Fibroblast of peridontal ligament (primary cell): Measurements from ENCODE around the gene DHODH.
"Not testable (repeated sequence)": the region's sequence is repeated elsewhere in the genome, so short reads cannot be mapped to it uniquely, and the experiment has no call there.

Experiments
- DNase-seq: peaks from one replicate; pipeline ENCODE4 v3.0.0-alpha.2; 2010; ENCODE audit errors: extremely low read depth

Gene DHODH

DNA sequence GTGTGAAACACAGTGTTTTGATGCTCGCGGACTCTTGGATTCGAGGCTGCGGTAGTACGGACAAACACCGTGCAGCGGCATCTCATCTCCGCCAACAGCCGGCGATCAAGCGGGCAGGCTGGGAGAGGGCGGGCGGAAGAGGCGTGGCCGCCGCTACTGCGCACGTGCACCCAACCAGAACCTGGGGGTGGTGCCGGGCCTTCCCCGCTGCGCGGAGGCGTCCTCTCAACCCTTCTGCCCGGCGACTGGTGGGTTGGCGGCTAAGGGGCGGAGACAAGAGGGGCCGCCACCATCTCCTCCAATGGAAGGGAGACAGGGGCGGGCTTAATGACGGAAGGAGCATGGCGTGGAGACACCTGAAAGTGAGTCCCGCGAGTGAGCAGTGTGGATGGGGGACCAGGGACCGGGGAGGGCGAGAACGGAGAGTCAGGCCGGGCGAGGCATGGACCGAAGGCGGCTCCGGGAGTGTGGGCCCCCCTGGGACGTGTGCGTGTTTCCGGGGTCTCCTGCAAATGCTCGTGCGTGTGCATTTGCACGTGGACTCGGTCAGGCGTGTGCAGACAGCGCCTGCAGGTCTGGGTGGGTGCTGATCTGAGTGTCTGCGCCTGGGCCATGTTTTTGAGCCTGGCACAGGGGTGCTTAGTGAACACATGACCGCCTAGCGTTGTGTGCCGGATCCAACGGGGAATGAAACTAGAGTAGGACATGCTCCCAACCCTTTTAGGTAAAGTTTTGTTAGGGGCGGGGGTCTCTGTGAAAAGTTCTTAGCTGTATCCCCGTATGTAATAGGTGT lies at the start of gene DHODH:
Gene DHODH, plus strand, starts transcription at position 321 of the 793 bp plus-strand sequence. Its CDS starts 21 bp downstream, at position 342.
- peak; percentile 94 for DNase-seq

DNA sequence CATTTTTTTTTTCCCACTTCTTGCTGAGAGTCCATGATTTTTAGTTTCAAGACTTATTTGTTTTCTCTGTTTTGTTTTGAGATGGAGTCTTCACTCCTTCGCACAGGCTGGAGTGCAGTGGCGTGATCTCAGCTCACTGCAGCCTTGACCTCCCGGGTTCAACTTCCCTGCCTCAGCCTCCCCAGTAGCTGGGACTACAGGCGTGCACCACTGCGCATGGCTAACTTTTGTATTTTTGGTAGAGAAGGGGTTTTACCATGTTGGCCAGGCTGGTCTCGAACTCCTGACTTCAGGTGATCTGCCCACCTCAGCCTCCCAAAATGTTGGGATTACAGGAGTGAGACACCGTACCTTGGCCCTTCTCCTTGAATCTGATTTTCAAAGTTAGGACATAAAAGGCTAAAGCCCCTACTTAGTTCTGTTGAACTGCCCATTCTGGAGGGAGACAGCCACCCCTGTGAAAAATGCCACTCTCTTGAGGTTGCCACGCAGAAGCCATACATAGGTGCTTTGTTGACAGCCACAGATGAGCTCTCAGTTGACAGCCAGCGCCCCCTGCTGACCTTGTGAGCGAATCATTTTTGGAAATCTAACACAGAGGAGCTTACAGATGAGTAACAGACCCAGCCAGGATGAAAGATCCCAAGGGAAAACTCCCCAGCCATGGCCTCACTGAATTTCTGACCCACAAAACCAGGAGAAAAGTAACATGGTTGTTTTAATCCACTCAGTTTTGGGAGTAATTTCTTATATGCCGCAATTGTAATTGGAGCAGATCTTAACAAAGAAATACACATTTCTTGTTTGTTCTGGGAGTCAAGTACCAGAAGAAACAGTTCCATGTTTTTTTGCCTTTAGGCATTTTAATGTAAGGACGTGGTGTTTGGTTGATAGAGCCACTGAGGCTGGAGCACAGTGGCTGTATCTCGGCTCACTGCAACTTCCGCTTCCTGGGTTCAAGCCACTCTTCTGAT lies 47.2 kb upstream of the DHODH start:
- DNase-seq: peak; percentile 94

DNA sequence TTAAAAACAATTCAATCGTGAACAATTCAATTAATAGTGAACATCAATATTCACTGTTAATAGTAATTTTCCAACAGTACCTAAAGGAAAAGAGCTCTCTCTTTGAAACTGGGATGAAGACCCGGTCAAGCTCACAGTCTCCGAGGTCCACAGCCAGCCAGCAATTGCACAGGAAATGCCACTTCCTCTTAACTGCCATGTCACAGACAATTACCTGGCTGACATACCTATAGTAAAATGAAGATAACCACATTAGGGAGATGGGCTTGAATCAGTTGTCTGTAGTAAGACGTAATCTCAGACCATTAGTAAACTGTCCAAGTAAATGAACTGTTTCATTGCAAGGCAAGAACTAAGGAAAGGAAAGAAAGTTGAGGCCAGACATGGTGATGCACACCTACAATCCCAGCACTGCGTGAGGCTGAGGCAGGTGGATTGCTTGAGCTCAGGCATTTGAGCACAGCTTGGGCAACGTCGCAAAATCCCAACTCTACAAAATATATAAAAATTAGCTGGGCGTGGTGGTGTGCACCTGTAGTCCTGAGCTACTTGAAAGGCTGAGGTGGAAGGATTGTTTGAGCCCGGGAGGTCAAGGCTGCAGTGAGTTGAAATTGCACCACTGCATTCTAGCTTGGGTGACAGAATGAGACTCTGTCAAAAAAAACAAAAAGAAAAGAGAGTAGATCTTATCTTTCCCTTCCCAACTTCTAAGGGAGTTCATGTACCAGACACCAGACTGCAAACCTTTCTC lies 45.2 kb upstream of the DHODH start:
- no peak for DNase-seq

DNA sequence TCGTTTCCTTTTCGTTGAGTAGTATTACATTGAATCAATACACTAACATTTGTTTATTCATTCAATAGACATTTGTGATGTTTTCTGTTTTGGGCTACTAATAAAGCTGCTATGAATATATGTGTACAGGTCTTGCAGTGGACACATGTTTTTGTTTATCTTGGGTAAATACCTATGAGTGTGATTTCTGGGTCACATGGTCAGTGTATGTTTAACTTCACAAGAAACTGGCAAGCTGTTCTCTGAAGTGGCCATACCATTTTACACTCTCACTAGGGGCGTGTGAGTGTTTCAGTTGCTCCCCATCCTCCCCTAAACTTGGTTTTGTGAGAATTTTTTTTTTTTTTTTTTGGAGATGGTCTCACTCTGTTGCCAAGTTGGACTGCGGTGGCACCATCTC lies 43.3 kb upstream of the DHODH start:
- DNase-seq: no peak

- DNase-seq: no peak
These were observed 41.6 kb upstream of the DHODH start for GRCh38 chr16:71966932-71967331.

DNA sequence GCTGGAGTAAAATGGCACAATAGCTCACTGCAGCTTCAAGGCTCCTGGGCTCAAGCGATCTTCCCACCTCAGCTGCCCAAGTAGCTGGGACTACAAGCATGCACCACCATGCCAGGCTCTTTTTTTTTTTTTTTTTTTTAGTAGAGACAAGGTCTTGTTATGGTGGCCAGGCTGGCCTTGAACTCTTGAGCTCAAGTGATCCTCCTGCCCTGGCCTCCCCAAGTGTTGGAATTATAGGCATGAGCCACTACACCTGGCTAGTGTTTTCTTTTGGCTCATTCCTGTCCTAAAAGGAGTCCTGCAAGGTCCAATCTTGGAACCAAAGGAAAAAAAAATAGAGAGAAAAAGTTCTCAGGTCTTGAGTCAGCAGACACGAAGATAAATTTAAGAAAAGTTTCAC lies 39.2 kb upstream of the DHODH start:
- no peak for DNase-seq

DNA sequence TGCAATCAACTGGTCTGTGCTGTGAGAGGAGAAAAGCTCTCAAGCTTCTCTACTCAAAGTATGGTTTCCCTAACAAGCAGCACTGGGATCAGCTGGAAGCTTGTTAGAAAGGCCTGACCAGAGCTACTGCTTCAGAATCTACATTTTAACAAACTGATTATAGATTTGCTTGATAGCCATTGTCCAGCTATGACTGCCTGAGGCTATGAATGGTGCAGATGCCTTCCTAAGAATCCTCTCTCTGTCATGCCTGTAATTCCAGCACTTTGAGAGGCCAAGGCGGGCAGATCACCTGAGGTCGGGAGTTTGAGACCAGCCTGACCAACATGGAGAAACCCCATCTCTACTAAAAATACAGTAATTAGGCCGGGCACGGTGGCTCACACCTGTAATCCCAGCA lies 37.0 kb upstream of the DHODH start:
- no peak for DNase-seq

DNA sequence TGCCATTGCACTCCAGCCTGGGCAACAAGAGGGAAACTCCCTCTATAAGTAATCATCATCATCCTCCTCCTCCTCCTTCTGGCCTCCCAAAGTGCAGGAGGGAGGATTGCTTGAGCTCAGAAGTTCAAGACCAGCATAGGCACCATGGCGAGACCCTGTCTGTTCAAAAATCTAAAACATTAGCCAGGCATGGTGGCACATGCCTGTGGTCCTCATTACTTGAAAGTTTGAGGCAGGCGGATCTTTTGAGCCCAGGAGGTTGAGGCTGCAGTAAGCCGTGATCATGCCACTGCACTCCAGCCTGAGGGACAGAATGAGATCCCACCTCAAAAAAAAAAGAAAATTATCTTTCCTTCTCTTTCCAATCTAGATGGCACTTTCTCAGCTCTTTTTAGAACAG lies 36.2 kb upstream of the DHODH start:
- DNase-seq: no peak

DNA sequence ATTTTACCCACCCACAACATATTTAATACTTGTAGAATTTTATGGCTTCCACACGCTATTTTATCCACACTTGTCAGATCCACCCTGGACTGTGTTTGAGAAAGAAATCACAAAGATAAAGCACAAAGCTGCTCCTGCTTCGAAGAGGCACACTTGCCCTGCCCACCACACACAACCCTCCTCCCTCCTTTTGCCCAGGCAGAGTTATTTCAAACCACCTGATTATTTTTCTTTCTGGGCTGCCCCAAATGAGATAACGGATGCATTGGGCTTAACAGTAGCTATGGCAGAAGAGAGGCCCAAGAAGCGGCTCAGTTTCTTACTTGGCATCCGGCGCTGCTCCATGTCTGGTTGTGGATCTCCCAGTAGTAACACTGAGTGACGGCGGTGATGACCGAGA lies 35.5 kb upstream of the DHODH start:
- DNase-seq: no peak

GRCh38 chr16:71974068-71974818 lies 34.3 kb upstream of the DHODH start:
- no peak for DNase-seq

DNA sequence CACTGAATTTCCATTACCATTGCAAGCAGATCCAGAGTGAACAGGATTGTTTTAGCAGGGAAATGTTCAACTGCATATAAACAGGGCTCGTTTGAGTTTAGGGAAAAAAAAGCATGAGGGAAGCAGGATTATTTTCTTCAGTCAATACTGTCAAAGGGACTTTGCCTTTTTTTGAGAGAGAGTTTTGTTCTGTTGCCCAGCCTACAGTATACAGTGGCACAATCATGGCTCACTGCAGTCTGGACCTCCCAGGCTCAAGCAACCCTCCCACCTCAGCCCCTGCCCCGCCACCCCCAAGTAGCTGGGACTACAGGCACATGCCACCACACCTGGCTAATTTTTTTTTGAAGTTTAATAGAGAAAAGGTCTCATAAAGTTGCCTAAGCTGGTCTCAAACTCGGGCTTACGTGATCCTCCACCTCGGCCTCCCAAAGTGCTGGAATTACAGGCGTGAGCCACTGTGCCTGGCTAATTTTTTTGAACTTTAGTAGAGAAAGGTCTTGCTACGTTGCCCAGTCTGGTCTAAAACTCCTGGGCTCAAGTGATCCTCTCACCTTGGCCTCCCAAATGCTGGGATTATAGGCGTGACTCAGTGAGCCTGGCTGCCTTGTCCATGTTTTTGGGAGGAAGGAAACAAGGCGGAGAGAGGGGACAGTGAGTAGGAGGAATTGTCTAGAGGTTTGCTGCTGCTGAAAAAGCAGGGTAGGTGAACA lies 23.1 kb upstream of the DHODH start:
- DNase-seq: no peak

GRCh38 chr16:71986131-71986530 lies 22.4 kb upstream of the DHODH start:
- DNase-seq: no peak

DNA sequence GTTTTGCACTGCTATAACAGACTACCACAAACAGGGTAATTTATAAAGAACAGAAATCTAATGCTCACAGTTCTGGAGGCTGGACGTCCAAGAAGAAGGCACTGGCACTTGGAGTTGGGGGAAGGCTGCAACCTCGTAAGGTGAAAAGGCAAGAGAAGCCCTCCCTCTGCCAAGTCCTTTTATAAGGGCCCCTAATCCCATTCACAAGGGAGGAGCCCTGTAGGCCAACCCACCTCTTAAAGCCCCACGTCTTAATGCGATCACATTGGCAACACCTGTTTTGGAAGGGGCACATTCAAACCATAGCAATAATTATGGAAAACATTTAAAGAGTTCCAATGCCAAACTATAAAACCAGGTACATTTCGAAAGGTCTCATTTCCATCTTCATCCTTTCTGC lies 13.5 kb upstream of the DHODH start:
- no peak for DNase-seq

DNA sequence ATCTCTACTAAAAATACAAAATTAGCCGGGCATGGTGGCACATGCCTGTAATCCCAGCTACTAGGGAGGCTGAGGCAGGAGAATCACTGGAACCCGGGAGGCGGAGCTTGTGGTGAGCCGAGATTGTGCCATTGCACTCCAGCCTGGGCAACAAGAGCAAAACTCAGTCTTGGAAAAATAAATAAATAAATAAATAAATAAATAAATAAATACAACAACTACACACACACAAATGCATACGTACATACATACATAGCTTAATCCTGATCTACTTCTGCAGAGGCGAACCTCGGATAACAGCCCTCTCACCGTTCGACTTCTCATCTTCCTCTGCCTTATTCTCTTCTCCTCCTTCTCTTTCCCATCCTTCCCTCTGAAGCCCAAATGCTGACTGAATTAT lies 11.0 kb upstream of the DHODH start:
- not testable (repeated sequence) for DNase-seq

- no peak for DNase-seq
These were observed 7.2 kb upstream of the DHODH start for GRCh38 chr16:72001180-72001874.

GRCh38 chr16:72002619-72003018 lies 5.9 kb upstream of the DHODH start:
- DNase-seq: no peak

- not testable (repeated sequence) for DNase-seq
These were observed 500 bp upstream of the DHODH start for GRCh38 chr16:72008065-72008423.

DNA sequence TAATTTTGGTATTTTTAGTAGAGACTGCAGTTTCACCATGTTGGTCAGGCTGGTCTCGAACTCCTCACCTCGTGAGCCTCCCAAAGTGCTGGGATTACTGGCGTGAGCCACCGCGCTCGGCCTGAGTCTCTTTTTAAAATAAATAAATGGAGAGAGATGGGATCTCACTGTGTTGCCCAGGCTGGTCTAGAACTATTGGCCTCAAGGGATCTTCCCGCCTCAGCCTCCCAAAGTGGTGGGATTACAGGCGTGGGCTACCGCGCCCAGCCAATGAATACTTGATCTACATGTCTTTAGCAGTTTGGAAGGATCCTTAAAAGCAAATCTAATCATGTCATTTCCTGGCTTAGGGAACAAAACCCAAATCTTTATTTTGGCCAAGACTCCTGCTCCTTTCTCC lies 1.2 kb downstream of the DHODH start:
- no peak for DNase-seq

DNA sequence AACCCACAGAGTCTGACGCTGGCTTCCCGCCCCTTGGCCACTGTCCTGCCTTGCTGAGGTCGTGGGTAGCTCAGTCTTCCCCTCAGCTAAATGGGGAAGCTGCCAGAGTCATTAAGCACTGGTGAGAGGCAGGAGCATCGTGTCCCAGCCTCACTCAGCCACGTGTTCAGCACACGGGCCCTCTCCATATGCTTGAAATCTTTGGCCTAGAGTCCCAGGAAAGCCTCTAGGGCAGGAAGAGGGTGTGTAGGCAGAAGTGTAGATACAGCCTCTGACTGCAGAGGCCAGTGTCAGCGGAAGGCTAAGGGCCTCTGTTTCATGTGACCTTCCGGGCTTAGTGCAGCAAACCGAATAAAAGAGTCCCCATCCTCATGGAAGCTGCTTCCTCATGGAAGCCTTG lies 4.1 kb downstream of the DHODH start:
- DNase-seq: no peak

- DNase-seq: no peak
These were observed 4.8 kb downstream of the DHODH start for GRCh38 chr16:72013389-72013788.
